PC-3 (cell line): ENCODE data around the gene NOL4L. TPM values are rescaled to one million over a fixed set of nuclear protein-coding genes. Genes with fewer than 3 reads are reported as not detected.
A peak's percentile ranks its signal among the peaks of the same experiment; 100 is the strongest.

Source experiments
- ATAC-seq: fragments of 200-7000 bp; cut with Tn5 transposase; 2 replicates; pipeline ENCODE4 v1.9.1; 2020; ENCODE audit warnings: mild to moderate bottlenecking, moderate library complexity
- BruUV-seq: library from RNA; stranded (reverse); fragments of 400-500 nt; replicated peaks from 2 replicates; lab custom pipeline; 2021; lab: Mats Ljungman, UMichigan
- CTCF ChIA-PET: fragments of 300-600 bp; sonication (Branson Sonifier 250); formaldehyde crosslinking; loops from one replicate; lab custom pipeline; 2022; ENCODE audit warnings: antibody characterized with exemption; lab: Charles Lee
- POLR2A ChIA-PET: fragments of 300-600 bp; sonication (Branson Sonifier 250); formaldehyde crosslinking; loops from one replicate; lab custom pipeline; 2022; ENCODE audit warnings: antibody characterized with exemption; ENCODE audit not compliant: unreplicated experiment; lab: Charles Lee
- DNase-seq: peaks from one replicate; pipeline ENCODE4 v3.0.0-alpha.2; 2015
- H2AFZ ChIP-seq: fragments of 300-600 bp; sonication (generic); 2 replicates; pipeline ENCODE4 v1.6.0; 2016; ENCODE audit warnings: antibody characterized with exemption, low read length
- H3F3A ChIP-seq: fragments of 300-600 bp; sonication (generic); one replicate; pipeline ENCODE4 v1.6.0; 2017; ENCODE audit warnings: antibody characterized with exemption, low read length, control low read depth, mild to moderate bottlenecking; ENCODE audit not compliant: unreplicated experiment
- H3K27ac ChIP-seq: fragments of 300-600 bp; sonication (generic); 2 replicates; pipeline ENCODE4 v1.5.1; 2016; ENCODE audit warnings: mild to moderate bottlenecking, low read length
- H3K27me3 ChIP-seq: fragments of 300-600 bp; sonication (generic); 2 replicates; pipeline ENCODE4 v1.6.1; 2016; ENCODE audit warnings: low read length, mixed read lengths
- H3K36me3 ChIP-seq: fragments of 300-600 bp; sonication (generic); 2 replicates; pipeline ENCODE4 v1.6.1; 2016; ENCODE audit warnings: low read depth, mixed run types, low read length, mixed read lengths
- H3K4me1 ChIP-seq: fragments of 300-600 bp; sonication (generic); 2 replicates; pipeline ENCODE4 v1.5.1; 2016; ENCODE audit warnings: low read length; ENCODE audit not compliant: insufficient read depth
- H3K4me2 ChIP-seq: fragments of 300-600 bp; sonication (generic); 2 replicates; pipeline ENCODE4 v1.6.0; 2016; ENCODE audit warnings: low read length
- H3K4me3 ChIP-seq: fragments of 300-600 bp; sonication (generic); 2 replicates; pipeline ENCODE4 v1.5.1; 2016; ENCODE audit warnings: mild to moderate bottlenecking, low read length, mixed read lengths
- H3K79me2 ChIP-seq: fragments of 300-600 bp; sonication (generic); 2 replicates; pipeline ENCODE4 v1.6.1; 2017; ENCODE audit warnings: low read length, mixed read lengths
- H3K9ac ChIP-seq: fragments of 300-600 bp; sonication (generic); 2 replicates; pipeline ENCODE4 v1.6.0; 2016; ENCODE audit warnings: mild to moderate bottlenecking, low read length
- H3K9me2 ChIP-seq: fragments of 300-600 bp; sonication (generic); replicated peaks from 2 replicates; pipeline ENCODE4 v1.6.1; 2016; ENCODE audit warnings: mixed run types, low read length, mixed read lengths
- H3K9me3 ChIP-seq: fragments of 300-600 bp; sonication (generic); 2 replicates; pipeline ENCODE4 v1.6.1; 2016; ENCODE audit warnings: low read length, mixed read lengths
- H4K20me1 ChIP-seq: fragments of 300-600 bp; sonication (generic); 2 replicates; pipeline ENCODE4 v1.6.1; 2016; ENCODE audit warnings: low read length, mixed read lengths
- CTCF ChIP-seq: fragments of 300-600 bp; sonication (generic); conservative IDR thresholded peaks from 2 replicates; pipeline ENCODE4 v1.5.1; 2017; ENCODE audit warnings: antibody characterized with exemption, low read depth, mild to moderate bottlenecking, low read length
- EZH2 ChIP-seq: fragments of 300-600 bp; sonication (generic); IDR thresholded peaks from one replicate; pipeline ENCODE4 v1.6.1; 2017; ENCODE audit warnings: antibody characterized with exemption, mild to moderate bottlenecking, low read length; ENCODE audit not compliant: unreplicated experiment
- EZH2phosphoT487 ChIP-seq: fragments of 300-600 bp; sonication (generic); IDR thresholded peaks from 2 replicates; pipeline ENCODE4 v1.6.1; 2018; ENCODE audit warnings: mild to moderate bottlenecking, antibody characterized with exemption, low read length, borderline replicate concordance
- intact Hi-C: fragments of 100-400 bp; cut with micrococcal nuclease; formaldehyde crosslinking; loops from 2 replicates; pipeline ENCODE4 v1.9.0; 2023
- total RNA-seq: library from RNA; depleted of rRNA; stranded (reverse); fragments of >200 nt; gene quantifications from 2 replicates; pipeline ENCODE4 v1.2.3, GENCODE V29; 2014

NOL4L gene
- total RNA-seq, 1 experiment from 2014 or later = 7.3 TPM

GRCh38 chr20:32539026-32539816, 45.9 kb downstream of the NOL4L start:
- ATAC-seq (no peak), DNase-seq (no peak)
- Histone ChIP-seq H3K4me3 (no peak overlapping the region), H3K79me2 (no peaks in the 10 kb centered on the region), H3K36me3 (no peaks in the 10 kb centered on the region), H3K4me2 (no peak overlapping the region), H3K9me3 (no peaks in the 10 kb centered on the region), H4K20me1 (no peaks in the 10 kb centered on the region), H3K27ac (no peak overlapping the region), H3K4me1 (peaks cover 14% of the 10 kb centered on the region), H3K9ac (no peak overlapping the region), H3K27me3 (no peaks in the 10 kb centered on the region), H2AFZ (peak overlapping the region; percentile 25; the same call in 1 of the 2 replicates), H3K9me2 (no peaks in the 10 kb centered on the region), H3F3A (no peaks in the 10 kb centered on the region)
- ChIA-PET CTCF (no interaction called here), POLR2A (no interaction called here)
- no TSS peak for BruUV-seq
- TF ChIP-seq CTCF (no peak), EZH2 (no peak), EZH2phosphoT487 (no peak)
- intact Hi-C loops = no loop called here

GRCh38 chr20:32538526-32538939, 46.6 kb downstream of the NOL4L start:
- Histone ChIP-seq H3K4me1 (peaks cover 14% of the 10 kb centered on the region), H4K20me1 (no peaks in the 10 kb centered on the region), H3K4me3 (no peak overlapping the region), H3K27ac (no peak overlapping the region), H2AFZ (no peak overlapping the region), H3F3A (no peaks in the 10 kb centered on the region), H3K27me3 (no peaks in the 10 kb centered on the region), H3K9me2 (no peaks in the 10 kb centered on the region), H3K9ac (no peak overlapping the region), H3K4me2 (no peak overlapping the region), H3K36me3 (no peaks in the 10 kb centered on the region), H3K9me3 (no peaks in the 10 kb centered on the region), H3K79me2 (no peaks in the 10 kb centered on the region)
- ATAC-seq (no peak), DNase-seq (no peak)
- ChIA-PET CTCF (no interaction called here), POLR2A (no interaction called here)
- intact Hi-C loops = no loop called here
- no TSS peak for BruUV-seq
- TF ChIP-seq EZH2phosphoT487 (no peak), EZH2 (no peak), CTCF (no peak)
